ENCODE data around the gene OPN4. TPM values are rescaled to one million over a fixed set of nuclear protein-coding genes. Genes with fewer than 3 reads are reported as not detected.

Gene OPN4
- polyA plus RNA-seq, 1 of the 3 experiments (the other 2 are of a cell fraction), result 0.03 TPM

- Histone ChIP-seq H3K4me1 (ENCODE audit: control insufficient read depth in 1 of 2, insufficient read depth in 2 of 2, low read depth in 1 of 2, low read length in 1 of 2) (peaks cover 0 to 35% of the 10 kb centered on the region in 2 experiments; a peak in 1 of 4 replicates), H2AFZ (ENCODE audit: low read depth) (no peak overlapping the region), H3K79me2 (ENCODE audit: insufficient read depth) (no peaks in the 10 kb centered on the region), H3K27me3 (ENCODE audit: insufficient read depth) (no peaks in the 10 kb centered on the region), H3F3A (replicated peaks; ENCODE audit: insufficient read depth) (no peaks in the 10 kb centered on the region), H4K20me1 (ENCODE audit: insufficient read depth) (no peaks in the 10 kb centered on the region), H3K36me3 (replicated peaks in 1 of 2; ENCODE audit: control insufficient read depth in 1 of 2, insufficient read depth in 2 of 2, low read length in 1 of 2) (no peaks in the 10 kb centered on the region), H3K4me2 (no peak overlapping the region), H3K9me3 (no peaks in the 10 kb centered on the region), H3K9me2 (no peaks in the 10 kb centered on the region), H3K9ac (no peak overlapping the region), H3K4me3 (ENCODE audit: low read depth in 2 of 2, low read length in 1 of 2) (no peak overlapping the region), H3K27ac (ENCODE audit: low read depth in 2 of 2, low read length in 1 of 2) (no peak overlapping the region)
- peak; percentile 72 for DNase-seq
- ChIA-PET CTCF (interaction anchor here (0.7 to 2.8 kb wide), 3 partner anchors 12 to 32 kb away, joined by 3 to 11 read pairs (median 3); no protein-coding TSS in a partner anchor), POLR2A (no interaction called here)
- WGBS (ENCODE audit: low lambda C conversion rate), result 73% methylated on average over 12 of the region's 17 CpGs
- peak; percentile 57 for TF ChIP-seq RAD21 (IDR thresholded peaks at IDR 0.05; ENCODE audit: low read length)
- no peak for TF ChIP-seq CHD2 (IDR thresholded peaks at IDR 0.05; ENCODE audit: low read length, partially characterized antibody)
- TF ChIP-seq SMC3 (IDR thresholded peaks at IDR 0.05; ENCODE audit: low read depth, low read length), result peak; percentile 27; the same call in 1 of the 2 replicates
- TF ChIP-seq GABPA (IDR thresholded peaks at IDR 0.05; ENCODE audit: low read depth), result no peak
These were observed 7.0 kb downstream of the OPN4 start for GRCh38 chr10:86661161-86662025.

GRCh38 chr10:86662186-86663045 lies 8.1 kb downstream of the OPN4 start:
- Histone ChIP-seq H3K4me2 (no peak overlapping the region), H3K9ac (no peak overlapping the region), H3K9me2 (no peaks in the 10 kb centered on the region), H3K27ac (ENCODE audit: low read depth in 2 of 2, low read length in 1 of 2) (no peak overlapping the region), H3F3A (replicated peaks; ENCODE audit: insufficient read depth) (no peaks in the 10 kb centered on the region), H3K79me2 (ENCODE audit: insufficient read depth) (no peaks in the 10 kb centered on the region), H3K4me3 (ENCODE audit: low read depth in 2 of 2, low read length in 1 of 2) (no peak overlapping the region), H3K27me3 (ENCODE audit: insufficient read depth) (no peaks in the 10 kb centered on the region), H4K20me1 (ENCODE audit: insufficient read depth) (no peaks in the 10 kb centered on the region), H3K36me3 (replicated peaks in 1 of 2; ENCODE audit: control insufficient read depth in 1 of 2, insufficient read depth in 2 of 2, low read length in 1 of 2) (no peaks in the 10 kb centered on the region), H3K4me1 (ENCODE audit: control insufficient read depth in 1 of 2, insufficient read depth in 2 of 2, low read depth in 1 of 2, low read length in 1 of 2) (peaks cover 0 to 41% of the 10 kb centered on the region in 2 experiments; a peak in 1 of 4 replicates), H2AFZ (ENCODE audit: low read depth) (no peak overlapping the region), H3K9me3 (no peaks in the 10 kb centered on the region)
- 64% methylated on average over 6 of the region's 19 CpGs for WGBS (ENCODE audit: low lambda C conversion rate)
- ChIA-PET CTCF (interaction anchor here (1.3 to 2.8 kb wide), 2 partner anchors 16 to 31 kb away, joined by 3 to 11 read pairs; no protein-coding TSS in a partner anchor), POLR2A (interaction anchor here (0.9 kb wide), 1 partner anchor 15 kb away, joined by 3 read pairs; no protein-coding TSS in a partner anchor)
- no peak for DNase-seq
- no peak for TF ChIP-seq ZBTB33 (IDR thresholded peaks at IDR 0.05; ENCODE audit: borderline replicate concordance, low read depth)
- no peak for TF ChIP-seq USF2 (IDR thresholded peaks at IDR 0.05; ENCODE audit: borderline replicate concordance, low read depth, low read length)
- no peak for TF ChIP-seq ELF1 (IDR thresholded peaks at IDR 0.05)
- TF ChIP-seq FOXM1 (IDR thresholded peaks at IDR 0.05; ENCODE audit: low read depth), result no peak
- no peak for TF ChIP-seq SIN3A (IDR thresholded peaks at IDR 0.05; ENCODE audit: borderline replicate concordance, low read depth, low read length)
- no peak for TF ChIP-seq TCF12 (IDR thresholded peaks at IDR 0.05)
- TF ChIP-seq FOSL2 (IDR thresholded peaks at IDR 0.05; ENCODE audit: borderline replicate concordance, low read depth), result no peak
- no peak for TF ChIP-seq YY1 (IDR thresholded peaks at IDR 0.05; ENCODE audit: low read depth)
- TF ChIP-seq PBX3 (IDR thresholded peaks at IDR 0.05), result no peak
- no peak for TF ChIP-seq POLR2AphosphoS5 (IDR thresholded peaks at IDR 0.05; ENCODE audit: low read depth, low read length)
- TF ChIP-seq REST (IDR thresholded peaks at IDR 0.05; ENCODE audit: low read depth, low read length), result no peak
